Body of pancreas (tissue), 4 donors: ENCODE results near the gene C1orf35. TPM values are rescaled to one million over a fixed set of nuclear protein-coding genes. Genes with fewer than 3 reads are reported as not detected.

Experiments
- ATAC-seq: fragments of 150-250 bp; one replicate; pipeline ENCODE4 v1.9.1; 2016
- DNase-seq, 4 donors: peaks; one replicate each; pipeline ENCODE4 v3.0.0-alpha.2; 2019
- H3K27ac ChIP-seq, 4 donors: fragments of 200-600 bp; sonication (generic); 1 replicate in 3 of 4; 2 replicates in 1 of 4; pipeline versions ENCODE4 v1.5.1 to v1.6.1; 2016 to 2019; ENCODE audit warnings: mild to moderate bottlenecking in 1 of 4, mixed read lengths in 1 of 4, moderate library complexity in 1 of 4
- H3K27me3 ChIP-seq, 2 donors: fragments of 200-600 bp; sonication (generic); one replicate each; pipeline ENCODE4 v1.6.0; 2016; ENCODE audit warnings: mild to moderate bottlenecking in 1 of 2
- H3K36me3 ChIP-seq, 2 donors: fragments of 200-600 bp; sonication (generic); replicated peaks in 1 of 2; 2 replicates each; pipeline ENCODE4 v1.5.1; 2016; ENCODE audit warnings: low read depth in 2 of 2; ENCODE audit not compliant: insufficient read depth in 1 of 2
- H3K4me1 ChIP-seq: fragments of 200-600 bp; sonication (generic); one replicate; pipeline ENCODE4 v1.6.0; 2016
- H3K4me3 ChIP-seq, 2 donors: fragments of 200-600 bp; sonication (generic); 1 replicate in 1 of 2; 2 replicates in 1 of 2; pipeline ENCODE4 v1.5.1; 2016 to 2019
- H3K9me3 ChIP-seq, 3 donors: fragments of 200-600 bp; sonication (generic); 1 replicate in 2 of 3; 2 replicates in 1 of 3; pipeline ENCODE4 v1.5.1; 2016
- POLR2A ChIP-seq, 3 donors: fragments of 450-650 bp; IDR thresholded peaks; one replicate each; pipeline ENCODE4 v1.6.1; 2016; ENCODE audit warnings: antibody characterized with exemption in 3 of 3, mild to moderate bottlenecking in 2 of 3
- WGBS, 2 donors: methylation state at CpG; one replicate each; pipeline ENCODE4 v1.1.5; 2017; 5-methylcytosine and 5-hydroxymethylcytosine counted together
- intact Hi-C: fragments of 100-400 bp; cut with DNase I; formaldehyde crosslinking; loops from one replicate; pipeline ENCODE4 v1.15.1; 2023
- total RNA-seq, 2 donors: library from RNA; depleted of rRNA; stranded (reverse); fragments of >200 nt; gene quantifications; one replicate each; pipeline ENCODE4 v1.1.0, GENCODE V29; 2016
- TF ChIP-seq, protein P1 (sequence below), 7 experiments: fragments of 450-650 bp in 4 of 7; fragments of 200-600 bp in 3 of 7; sonication (generic) in 3 of 7; IDR thresholded peaks; one replicate each; pipeline ENCODE4 v1.5.1; 2016 to 2019; ENCODE audit warnings: antibody characterized with exemption in 7 of 7

Gene C1orf35
- total RNA-seq, 2 donors from 2014 or later, result 10.9 to 71.2 TPM

DNA sequence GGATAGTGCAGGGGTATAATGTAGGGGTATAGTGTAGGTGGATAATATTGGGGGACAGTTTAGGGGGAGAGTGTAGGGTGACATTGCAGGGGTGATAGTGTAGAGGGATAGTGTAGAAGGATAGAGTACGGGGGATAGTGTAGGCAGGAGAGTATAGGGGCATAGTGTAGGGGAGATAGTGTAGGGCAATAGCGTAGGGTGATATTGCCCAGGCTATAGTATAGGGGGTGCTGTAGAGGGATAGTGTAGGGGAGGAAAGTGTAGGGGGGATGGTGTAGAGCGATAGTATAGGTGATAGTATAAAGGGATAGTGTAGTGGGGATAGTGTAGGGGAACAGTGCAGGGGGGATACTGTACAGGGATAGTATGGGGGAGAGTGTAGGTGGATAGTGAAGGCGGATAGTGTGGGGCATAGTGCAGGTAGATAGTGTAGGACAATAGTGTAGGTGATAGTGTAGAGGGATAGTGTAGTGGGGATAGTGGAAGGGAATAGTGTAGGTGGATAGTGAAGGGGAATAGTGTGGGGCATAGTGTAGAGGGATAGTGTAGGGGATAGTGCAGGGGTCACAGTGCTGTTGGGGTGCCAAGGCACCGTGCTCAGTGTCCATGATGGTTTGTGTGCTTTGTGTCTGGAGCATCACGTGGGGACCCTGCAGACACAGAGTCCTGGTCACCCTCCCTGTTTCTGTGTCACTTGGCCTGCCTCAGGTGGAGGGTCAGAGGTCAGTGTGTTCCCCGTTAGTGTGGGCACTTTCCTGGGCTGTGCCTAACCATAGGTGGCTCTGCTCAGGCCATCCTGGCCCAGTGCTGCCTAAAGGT is 31.1 kb downstream of the C1orf35 start:
- Histone ChIP-seq H3K4me1 (no peaks in the 10 kb centered on the region), H3K4me3 (no peak overlapping the region), H3K9me3 (no peaks in the 10 kb centered on the region), H3K27me3 (peaks cover 0 to 4% of the 10 kb centered on the region in 2 donors), H3K27ac (no peak overlapping the region), H3K36me3 (no peaks in the 10 kb centered on the region)
- TF ChIP-seq POLR2A (IDR thresholded peaks at IDR 0.05), result no peak
- TF ChIP-seq, protein P1, sequence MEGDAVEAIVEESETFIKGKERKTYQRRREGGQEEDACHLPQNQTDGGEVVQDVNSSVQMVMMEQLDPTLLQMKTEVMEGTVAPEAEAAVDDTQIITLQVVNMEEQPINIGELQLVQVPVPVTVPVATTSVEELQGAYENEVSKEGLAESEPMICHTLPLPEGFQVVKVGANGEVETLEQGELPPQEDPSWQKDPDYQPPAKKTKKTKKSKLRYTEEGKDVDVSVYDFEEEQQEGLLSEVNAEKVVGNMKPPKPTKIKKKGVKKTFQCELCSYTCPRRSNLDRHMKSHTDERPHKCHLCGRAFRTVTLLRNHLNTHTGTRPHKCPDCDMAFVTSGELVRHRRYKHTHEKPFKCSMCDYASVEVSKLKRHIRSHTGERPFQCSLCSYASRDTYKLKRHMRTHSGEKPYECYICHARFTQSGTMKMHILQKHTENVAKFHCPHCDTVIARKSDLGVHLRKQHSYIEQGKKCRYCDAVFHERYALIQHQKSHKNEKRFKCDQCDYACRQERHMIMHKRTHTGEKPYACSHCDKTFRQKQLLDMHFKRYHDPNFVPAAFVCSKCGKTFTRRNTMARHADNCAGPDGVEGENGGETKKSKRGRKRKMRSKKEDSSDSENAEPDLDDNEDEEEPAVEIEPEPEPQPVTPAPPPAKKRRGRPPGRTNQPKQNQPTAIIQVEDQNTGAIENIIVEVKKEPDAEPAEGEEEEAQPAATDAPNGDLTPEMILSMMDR (IDR thresholded peaks at IDR 0.05), result no peak
- 40 to 48% methylated on average over 6 to 7 of the region's 7 CpGs for WGBS, 2 donors
- intact Hi-C loops, result no loop called here
- ATAC-seq (no peak), DNase-seq (no peak)

DNA sequence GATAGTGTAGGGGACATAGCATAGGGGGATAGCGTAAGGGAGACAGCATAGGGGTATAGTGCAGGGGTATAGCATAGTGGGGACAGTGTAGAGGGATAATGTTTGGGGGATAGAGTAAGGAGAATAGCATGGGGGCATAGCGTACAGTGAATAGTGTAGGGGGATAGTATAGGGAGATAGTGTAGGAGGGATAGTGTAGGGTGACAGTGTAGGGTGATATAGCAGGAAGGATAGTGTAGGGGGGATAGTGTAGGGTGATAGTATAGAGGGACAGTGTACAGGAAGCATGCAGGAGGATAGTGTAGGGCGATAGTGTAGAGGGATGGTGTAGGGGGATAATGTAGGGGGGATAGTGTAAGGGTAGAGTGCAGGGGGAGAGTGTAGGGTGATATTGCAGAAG is 32.3 kb downstream of the C1orf35 start:
- H3K4me1 ChIP-seq, result no peaks in the 10 kb centered on the region
- TF ChIP-seq, protein P1 (IDR thresholded peaks at IDR 0.05), result no peak
- no peak for TF ChIP-seq POLR2A (IDR thresholded peaks at IDR 0.05)
- H3K9me3 ChIP-seq, result no peaks in the 10 kb centered on the region
- no peak overlapping the region for H3K27ac ChIP-seq
- H3K4me3 ChIP-seq, result no peak overlapping the region
- ATAC-seq (no peak), DNase-seq (no peak)
- peaks cover 0 to 5% of the 10 kb centered on the region in 2 donors for H3K27me3 ChIP-seq
- H3K36me3 ChIP-seq, result no peaks in the 10 kb centered on the region
- WGBS, 2 donors, result 56 to 64% methylated on average over 3 of the region's 3 CpGs
- intact Hi-C loops, result no loop called here

DNA sequence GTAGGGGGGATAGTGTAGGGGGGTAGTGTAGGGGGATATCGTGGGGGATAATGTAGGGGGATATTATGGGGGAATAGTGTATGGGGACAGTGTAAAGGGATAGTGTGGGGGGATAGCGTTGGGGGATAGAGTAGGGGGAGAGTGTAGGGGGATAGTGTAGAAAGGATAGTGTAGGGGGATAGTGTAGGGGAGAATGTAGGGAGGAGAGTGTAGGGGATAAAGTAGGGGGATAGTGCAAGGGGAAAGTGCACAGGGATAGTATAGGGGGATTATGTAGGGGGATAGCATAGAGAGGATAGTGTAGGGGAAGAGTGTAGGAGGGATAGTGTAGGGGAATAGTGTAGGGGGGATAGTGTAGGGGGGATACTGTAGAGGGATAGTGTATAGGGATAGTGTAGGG is 33.0 kb downstream of the C1orf35 start:
- Histone ChIP-seq H3K27ac (no peak overlapping the region), H3K4me3 (no peak overlapping the region), H3K27me3 (peaks cover 0 to 5% of the 10 kb centered on the region in 2 donors), H3K9me3 (no peaks in the 10 kb centered on the region), H3K4me1 (no peaks in the 10 kb centered on the region), H3K36me3 (no peaks in the 10 kb centered on the region)
- intact Hi-C loops, result no loop called here
- 38 to 39% methylated on average over 2 of the region's 2 CpGs for WGBS, 2 donors
- DNase-seq (no peak), ATAC-seq (no peak)
- TF ChIP-seq, protein P1 (IDR thresholded peaks at IDR 0.05), result no peak
- TF ChIP-seq POLR2A (IDR thresholded peaks at IDR 0.05), result no peak

DNA sequence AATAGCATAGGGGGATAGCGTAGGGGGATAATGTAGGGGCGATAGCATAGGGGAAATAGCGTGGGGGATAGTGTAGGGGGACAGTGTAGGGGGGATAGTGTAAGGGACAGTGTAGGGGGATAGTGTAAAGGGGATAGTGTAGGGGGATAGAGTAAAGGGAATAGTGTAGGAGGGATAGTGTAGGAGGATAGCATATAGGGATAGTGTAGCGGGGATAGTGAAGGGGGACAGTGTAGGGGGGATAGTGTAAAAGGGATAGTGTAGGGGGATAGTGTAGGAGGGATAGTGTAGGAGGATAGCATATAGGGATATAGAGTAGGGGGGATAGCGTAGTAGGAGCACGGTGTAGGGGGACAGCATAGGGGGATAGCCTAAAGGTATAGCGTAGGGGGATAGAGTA is 34.8 kb downstream of the C1orf35 start:
- Histone ChIP-seq H3K4me3 (no peak overlapping the region), H3K27me3 (peaks cover 0 to 10% of the 10 kb centered on the region in 2 donors), H3K36me3 (no peaks in the 10 kb centered on the region), H3K9me3 (no peaks in the 10 kb centered on the region), H3K4me1 (no peaks in the 10 kb centered on the region), H3K27ac (no peak overlapping the region)
- ATAC-seq, result no peak
- intact Hi-C loops, result no loop called here
- TF ChIP-seq, protein P1 (IDR thresholded peaks at IDR 0.05), result no peak
- no peak for TF ChIP-seq POLR2A (IDR thresholded peaks at IDR 0.05)
- 58 to 63% methylated on average over 7 of the region's 7 CpGs for WGBS, 2 donors
- DNase-seq, result no peak
